ENCODE data around the gene EIF4G1.

EIF4G1 gene

GRCh38 chr3:184355261-184356040 lies 41.0 kb downstream of the EIF4G1 start:
- Histone ChIP-seq H3K9ac (ENCODE audit: low read depth, low read length) (no peak overlapping the region), H3K4me1 (ENCODE audit: insufficient read depth, low read length) (peaks cover 4% of the 10 kb centered on the region), H3K9me3 (ENCODE audit: insufficient read depth, low read depth, low read length) (no peaks in the 10 kb centered on the region), H3K4me3 (ENCODE audit: low read length) (no peak overlapping the region), H3K27me3 (ENCODE audit: insufficient read depth, low read length) (peaks cover 4% of the 10 kb centered on the region), H3K27ac (ENCODE audit: low read length) (no peak overlapping the region), H3K36me3 (ENCODE audit: insufficient read depth, low read depth, low read length) (peaks cover 70% of the 10 kb centered on the region)

- Histone ChIP-seq H3K27ac (ENCODE audit: low read length) (no peak overlapping the region), H3K4me1 (ENCODE audit: insufficient read depth, low read length) (peaks cover 9% of the 10 kb centered on the region), H3K9me3 (ENCODE audit: insufficient read depth, low read depth, low read length) (no peaks in the 10 kb centered on the region), H3K36me3 (ENCODE audit: insufficient read depth, low read depth, low read length) (peaks cover 53% of the 10 kb centered on the region), H3K4me3 (ENCODE audit: low read length) (no peak overlapping the region), H3K9ac (ENCODE audit: low read depth, low read length) (no peak overlapping the region), H3K27me3 (ENCODE audit: insufficient read depth, low read length) (peaks cover 13% of the 10 kb centered on the region)
These were observed 43.1 kb downstream of the EIF4G1 start for GRCh38 chr3:184357248-184358123.

GRCh38 chr3:184358124-184358767 lies 43.8 kb downstream of the EIF4G1 start:
- no peak overlapping the region for H3K9ac ChIP-seq (ENCODE audit: low read depth, low read length)
- peaks cover 45% of the 10 kb centered on the region for H3K36me3 ChIP-seq (ENCODE audit: insufficient read depth, low read depth, low read length)
- no peaks in the 10 kb centered on the region for H3K9me3 ChIP-seq (ENCODE audit: insufficient read depth, low read depth, low read length)
- peaks cover 13% of the 10 kb centered on the region for H3K27me3 ChIP-seq (ENCODE audit: insufficient read depth, low read length)
- H3K4me3 ChIP-seq (ENCODE audit: low read length), result no peak overlapping the region
- no peak overlapping the region for H3K27ac ChIP-seq (ENCODE audit: low read length)
- H3K4me1 ChIP-seq (ENCODE audit: insufficient read depth, low read length), result peaks cover 9% of the 10 kb centered on the region

GRCh38 chr3:184358921-184359350 lies 44.5 kb downstream of the EIF4G1 start:
- no peak overlapping the region for H3K9ac ChIP-seq (ENCODE audit: low read depth, low read length)
- peaks cover 10% of the 10 kb centered on the region for H3K4me1 ChIP-seq (ENCODE audit: insufficient read depth, low read length)
- no peak overlapping the region for H3K27ac ChIP-seq (ENCODE audit: low read length)
- no peaks in the 10 kb centered on the region for H3K9me3 ChIP-seq (ENCODE audit: insufficient read depth, low read depth, low read length)
- peaks cover 13% of the 10 kb centered on the region for H3K27me3 ChIP-seq (ENCODE audit: insufficient read depth, low read length)
- no peak overlapping the region for H3K4me3 ChIP-seq (ENCODE audit: low read length)
- peaks cover 38% of the 10 kb centered on the region for H3K36me3 ChIP-seq (ENCODE audit: insufficient read depth, low read depth, low read length)

GRCh38 chr3:184359610-184360009 lies 45.2 kb downstream of the EIF4G1 start:
- no peak overlapping the region for H3K9ac ChIP-seq (ENCODE audit: low read depth, low read length)
- no peaks in the 10 kb centered on the region for H3K9me3 ChIP-seq (ENCODE audit: insufficient read depth, low read depth, low read length)
- peaks cover 35% of the 10 kb centered on the region for H3K36me3 ChIP-seq (ENCODE audit: insufficient read depth, low read depth, low read length)
- no peak overlapping the region for H3K27ac ChIP-seq (ENCODE audit: low read length)
- H3K4me3 ChIP-seq (ENCODE audit: low read length), result no peak overlapping the region; the same call in 1 of the 2 replicates
- H3K4me1 ChIP-seq (ENCODE audit: insufficient read depth, low read length), result peaks cover 13% of the 10 kb centered on the region
- peaks cover 13% of the 10 kb centered on the region for H3K27me3 ChIP-seq (ENCODE audit: insufficient read depth, low read length)

- Histone ChIP-seq H3K4me1 (ENCODE audit: insufficient read depth, low read length) (peaks cover 13% of the 10 kb centered on the region), H3K27me3 (ENCODE audit: insufficient read depth, low read length) (peaks cover 13% of the 10 kb centered on the region), H3K9ac (ENCODE audit: low read depth, low read length) (peak overlapping the region; percentile 51; the same call in 1 of the 2 replicates), H3K4me3 (ENCODE audit: low read length) (peak overlapping the region; percentile 96), H3K27ac (ENCODE audit: low read length) (no peak overlapping the region), H3K36me3 (ENCODE audit: insufficient read depth, low read depth, low read length) (peaks cover 35% of the 10 kb centered on the region), H3K9me3 (ENCODE audit: insufficient read depth, low read depth, low read length) (no peaks in the 10 kb centered on the region)
These were observed 45.9 kb downstream of the EIF4G1 start for GRCh38 chr3:184360070-184360928.

GRCh38 chr3:184360929-184361531 lies 46.6 kb downstream of the EIF4G1 start:
- H3K27me3 ChIP-seq (ENCODE audit: insufficient read depth, low read length), result peaks cover 13% of the 10 kb centered on the region
- peaks cover 32% of the 10 kb centered on the region for H3K36me3 ChIP-seq (ENCODE audit: insufficient read depth, low read depth, low read length)
- H3K9ac ChIP-seq (ENCODE audit: low read depth, low read length), result peak overlapping the region; percentile 51
- H3K4me3 ChIP-seq (ENCODE audit: low read length), result peak overlapping the region; percentile 96
- no peaks in the 10 kb centered on the region for H3K9me3 ChIP-seq (ENCODE audit: insufficient read depth, low read depth, low read length)
- H3K4me1 ChIP-seq (ENCODE audit: insufficient read depth, low read length), result peaks cover 13% of the 10 kb centered on the region
- no peak overlapping the region for H3K27ac ChIP-seq (ENCODE audit: low read length)

GRCh38 chr3:184361532-184361931 lies 47.1 kb downstream of the EIF4G1 start, which contains the start of the genes CLCN2 and POLR2H:
CLCN2 (minus strand) TSS chr3:184361605; CDS start chr3:184361479, 126 bp downstream.
POLR2H (plus strand) TSS chr3:184361710; CDS start chr3:184363493, 1,783 bp downstream.
- H3K9me3 ChIP-seq (ENCODE audit: insufficient read depth, low read depth, low read length), result no peaks in the 10 kb centered on the region
- H3K27me3 ChIP-seq (ENCODE audit: insufficient read depth, low read length), result peaks cover 13% of the 10 kb centered on the region
- H3K4me3 ChIP-seq (ENCODE audit: low read length), result peak within 1 kb of the TSS; percentile 96
- peak within 1 kb of the TSS; percentile 96 for H3K9ac ChIP-seq (ENCODE audit: low read depth, low read length)
- peaks cover 13% of the 10 kb centered on the region for H3K4me1 ChIP-seq (ENCODE audit: insufficient read depth, low read length)
- no peak within 1 kb of the TSS for H3K27ac ChIP-seq (ENCODE audit: low read length)
- H3K36me3 ChIP-seq (ENCODE audit: insufficient read depth, low read depth, low read length), result peaks cover 33% of the 10 kb centered on the region

GRCh38 chr3:184361932-184362667 lies 47.7 kb downstream of the EIF4G1 start:
- Histone ChIP-seq H3K27ac (ENCODE audit: low read length) (no peak overlapping the region), H3K9ac (ENCODE audit: low read depth, low read length) (peak overlapping the region; percentile 96; the same call in 1 of the 2 replicates), H3K27me3 (ENCODE audit: insufficient read depth, low read length) (peaks cover 13% of the 10 kb centered on the region), H3K9me3 (ENCODE audit: insufficient read depth, low read depth, low read length) (no peaks in the 10 kb centered on the region), H3K4me1 (ENCODE audit: insufficient read depth, low read length) (peaks cover 13% of the 10 kb centered on the region), H3K36me3 (ENCODE audit: insufficient read depth, low read depth, low read length) (peaks cover 33% of the 10 kb centered on the region), H3K4me3 (ENCODE audit: low read length) (peak overlapping the region; percentile 96)
